WTC11 (cell line): ENCODE results near the gene CHST3.

ENCODE experiments used
- ATF3 ChIP-seq: sonication (generic); formaldehyde crosslinking; conservative IDR thresholded peaks from 2 replicates; pipeline ENCODE4 v1.8.1; 2022; ENCODE audit warnings: mild to moderate bottlenecking, missing genetic modification reagents
- ESRRA ChIP-seq: sonication (generic); formaldehyde crosslinking; IDR thresholded peaks from 2 replicates; pipeline ENCODE4 v1.8.1; 2022; ENCODE audit warnings: mild to moderate bottlenecking, missing genetic modification reagents, borderline replicate concordance
- IRF2 ChIP-seq: sonication (generic); formaldehyde crosslinking; IDR thresholded peaks from 2 replicates; pipeline ENCODE4 v1.8.0; 2022; ENCODE audit warnings: low read depth, missing genetic modification reagents, borderline replicate concordance

GRCh38 chr10:71972746-71973695 lies 8.8 kb downstream of the CHST3 start:
- TF ChIP-seq ATF3 (CRISPR knock-in tag) (no peak), ESRRA (CRISPR knock-in tag) (no peak), IRF2 (CRISPR knock-in tag) (no peak)
